HCT116 (cell line): ENCODE results near the gene TTL. TPM values are rescaled to one million over a fixed set of nuclear protein-coding genes. Genes with fewer than 3 reads are reported as not detected.
"Not testable (repeated sequence)": the region's sequence is repeated elsewhere in the genome, so short reads cannot be mapped to it uniquely, and the experiment has no call there.

Experiments used
- ATAC-seq: fragments of 200-7000 bp; cut with Tn5 transposase; 2 replicates; pipeline ENCODE4 v1.9.1; 2020; ENCODE audit warnings: mild to moderate bottlenecking, moderate library complexity
- BruUV-seq: library from RNA; stranded (reverse); fragments of 400-500 nt; replicated peaks from 2 replicates; lab custom pipeline; 2021; lab: Mats Ljungman, UMichigan
- CTCF ChIA-PET: fragments of 300-600 bp; sonication (Branson Sonifier 250); formaldehyde crosslinking; loops from one replicate; lab custom pipeline; 2021; ENCODE audit warnings: antibody characterized with exemption; lab: Charles Lee
- POLR2A ChIA-PET: fragments of 300-600, 350-600 bp; sonication (Branson Sonifier 250); formaldehyde crosslinking; loops from one replicate; lab custom pipeline; 2021; ENCODE audit warnings: antibody characterized with exemption; lab: Charles Lee
- RAD21 ChIA-PET, 2 experiments: fragments of 300-600 bp; sonication (Branson Sonifier 250); formaldehyde crosslinking; loops; one replicate each; lab custom pipeline; 2023; ENCODE audit warnings: low total read pairs in 2 of 2; ENCODE audit not compliant: uncharacterized antibody in 2 of 2, unreplicated experiment in 2 of 2, low non-redundant PET in 1 of 2; lab: Charles Lee
- DNase-seq: peaks from one replicate; pipeline ENCODE4 v3.0.0-alpha.2; 2010; ENCODE audit warnings: low read depth, low spot score
- H2AFZ ChIP-seq: fragments of 200-600 bp; shearing (Covaris generic), sonication (generic); 2 replicates; pipeline ENCODE4 v1.6.1; 2017; ENCODE audit warnings: low read depth, mixed run types, mixed read lengths, antibody characterized with exemption, low read length; ENCODE audit not compliant: poor library complexity, severe bottlenecking
- H3K27ac ChIP-seq: 2 replicates; pipeline ENCODE4 v1.5.1; 2012; ENCODE audit warnings: low read depth, low read length
- H3K27me3 ChIP-seq: fragments of 200-600 bp; sonication (generic); 2 replicates; pipeline ENCODE4 v1.6.1; 2016; ENCODE audit warnings: mixed run types, low read length, mixed read lengths; ENCODE audit not compliant: insufficient read depth
- H3K36me3 ChIP-seq, 2 experiments: fragments of 200-500 bp in 1 of 2; fragments of 200-600 bp in 1 of 2; sonication (Bioruptor generic) in 1 of 2; sonication (generic) in 1 of 2; 2 replicates each; pipeline versions ENCODE4 v1.5.1 to v1.6.1; 2014 to 2016; ENCODE audit warnings: low read length in 2 of 2, inconsistent platforms in 1 of 2, mixed read lengths in 1 of 2, mixed run types in 1 of 2; ENCODE audit not compliant: insufficient read depth in 2 of 2, control insufficient read depth in 1 of 2
- H3K4me1 ChIP-seq, 2 experiments: fragments of 200-600 bp in 1 of 2; sonication (generic) in 1 of 2; 2 replicates each; pipeline versions ENCODE4 v1.5.1 to v1.6.1; 2012 to 2017; ENCODE audit warnings: low read length in 2 of 2, inconsistent platforms in 1 of 2, mild to moderate bottlenecking in 1 of 2, mixed read lengths in 1 of 2, mixed run types in 1 of 2, moderate library complexity in 1 of 2; ENCODE audit not compliant: insufficient read depth in 2 of 2, control insufficient read depth in 1 of 2
- H3K4me2 ChIP-seq: fragments of 200-600 bp; sonication (generic); 2 replicates; pipeline ENCODE4 v1.6.1; 2017; ENCODE audit warnings: mixed run types, low read length, mixed read lengths
- H3K4me3 ChIP-seq, 2 experiments: fragments of 200-600 bp in 1 of 2; sonication (generic) in 1 of 2; replicated peaks in 1 of 2; 2 replicates each; pipeline ENCODE4 v1.5.1; 2011 to 2016; ENCODE audit warnings: low read length in 2 of 2, control low read depth in 1 of 2, low read depth in 1 of 2, mild to moderate bottlenecking in 1 of 2, mixed read lengths in 1 of 2, mixed run types in 1 of 2
- H3K79me2 ChIP-seq: fragments of 200-600 bp; sonication (generic); 2 replicates; pipeline ENCODE4 v1.6.1; 2017; ENCODE audit warnings: mild to moderate bottlenecking, mixed run types, low read length, moderate library complexity, mixed read lengths; ENCODE audit not compliant: insufficient read depth
- H3K9ac ChIP-seq: fragments of 200-600 bp; sonication (generic); 2 replicates; pipeline ENCODE4 v1.6.1; 2016; ENCODE audit warnings: low read length, mixed read lengths
- H3K9me2 ChIP-seq: fragments of 200-600 bp; sonication (generic), shearing (Covaris generic); 2 replicates; pipeline ENCODE4 v1.6.1; 2017; ENCODE audit warnings: mixed run types, mild to moderate bottlenecking, moderate library complexity; ENCODE audit not compliant: insufficient read depth
- H3K9me3 ChIP-seq, 2 experiments: fragments of 200-500 bp in 1 of 2; fragments of 200-600 bp in 1 of 2; sonication (Bioruptor generic) in 1 of 2; sonication (generic) in 1 of 2; 2 replicates each; pipeline ENCODE4 v1.6.1; 2014 to 2017; ENCODE audit warnings: low read length in 2 of 2, mixed read lengths in 2 of 2, inconsistent platforms in 1 of 2, low read depth in 1 of 2, mild to moderate bottlenecking in 1 of 2, mixed run types in 1 of 2, moderate library complexity in 1 of 2; ENCODE audit not compliant: control insufficient read depth in 1 of 2, insufficient read depth in 1 of 2
- H4K20me1 ChIP-seq: fragments of 200-600 bp; sonication (generic), shearing (Covaris generic); 2 replicates; pipeline ENCODE4 v1.6.1; 2017; ENCODE audit warnings: mixed run types, mild to moderate bottlenecking, moderate library complexity; ENCODE audit not compliant: insufficient read depth
- POLR2AphosphoS5 ChIP-seq: IDR thresholded peaks from 2 replicates; pipeline ENCODE4 v1.6.1; 2011; ENCODE audit warnings: mild to moderate bottlenecking, low read depth, low read length, moderate library complexity
- REST ChIP-seq: IDR thresholded peaks from 2 replicates; pipeline ENCODE4 v1.6.1; 2012; ENCODE audit warnings: low read depth
- ZBTB33 ChIP-seq: IDR thresholded peaks from 2 replicates; pipeline ENCODE4 v1.6.1; 2011; ENCODE audit warnings: mild to moderate bottlenecking, low read length, moderate library complexity; ENCODE audit not compliant: insufficient replicate concordance; ENCODE audit errors: extremely low read depth
- intact Hi-C: fragments of 100-400 bp; cut with micrococcal nuclease; formaldehyde crosslinking; loops from 2 replicates; pipeline ENCODE4 v1.10.0; 2022
- total RNA-seq: library from RNA; stranded (reverse); gene quantifications from one replicate; pipeline ENCODE4 v1.2.1, GENCODE V29; 2021; ENCODE audit not compliant: unreplicated experiment

The TTL gene
- total RNA-seq, 1 experiment from 2014 or later = 58.7 TPM

GRCh38 chr2:112438603-112439261 is 43.2 kb upstream of the TTL start:
- H3K27ac ChIP-seq, H3K9me2 ChIP-seq, H2AFZ ChIP-seq, H3K4me2 ChIP-seq, CTCF ChIA-PET, intact Hi-C loops, H3K4me1 ChIP-seq, H3K9ac ChIP-seq, POLR2A ChIA-PET, H4K20me1 ChIP-seq, BruUV-seq, ATAC-seq, H3K79me2 ChIP-seq, H3K4me3 ChIP-seq, DNase-seq, H3K27me3 ChIP-seq, H3K36me3 ChIP-seq, RAD21 ChIA-PET, H3K9me3 ChIP-seq: not testable (repeated sequence)

GRCh38 chr2:112444256-112444655 is 37.7 kb upstream of the TTL start:
- H3K4me2 ChIP-seq, H3K27me3 ChIP-seq, ATAC-seq, H3K79me2 ChIP-seq, DNase-seq, H3K36me3 ChIP-seq, H3K9me3 ChIP-seq, H3K9me2 ChIP-seq, H4K20me1 ChIP-seq, H3K4me1 ChIP-seq, CTCF ChIA-PET, H3K27ac ChIP-seq, POLR2A ChIA-PET, H3K9ac ChIP-seq, RAD21 ChIA-PET, BruUV-seq, H2AFZ ChIP-seq, H3K4me3 ChIP-seq, intact Hi-C loops: not testable (repeated sequence)

GRCh38 chr2:112449854-112450253 is 32.1 kb upstream of the TTL start:
- RAD21 ChIA-PET = no interaction called here
- intact Hi-C loops = no loop called here
- Histone ChIP-seq H4K20me1 (no peaks in the 10 kb centered on the region), H3K27me3 (no peaks in the 10 kb centered on the region), H3K4me1 (no peaks in the 10 kb centered on the region), H3K79me2 (no peaks in the 10 kb centered on the region), H3K27ac (no peak overlapping the region), H3K9me2 (no peaks in the 10 kb centered on the region), H3K36me3 (no peaks in the 10 kb centered on the region), H3K4me3 (no peak overlapping the region), H3K9me3 (peaks cover 4 to 12% of the 10 kb centered on the region in 2 experiments; a peak in 1 of 4 replicates), H3K9ac (no peak overlapping the region), H3K4me2 (no peak overlapping the region), H2AFZ (no peak overlapping the region)
- CTCF ChIA-PET = no interaction called here
- DNase-seq = no peak
- ATAC-seq = no peak
- POLR2A ChIA-PET = no interaction called here
- BruUV-seq = no TSS peak
- TF ChIP-seq ZBTB33 = no peak
- no peak for TF ChIP-seq POLR2AphosphoS5
- no peak for TF ChIP-seq REST
